ENCODE data around the gene PTP4A2. TPM values are rescaled to one million over a fixed set of nuclear protein-coding genes. Genes with fewer than 3 reads are reported as not detected.

PTP4A2 gene
- total and polyA plus RNA-seq, 2 of the 13 experiments (the other 11 are each of a cell fraction or from before 2014, with no cell fraction given) = 173 to 225 TPM

- no peak for TF ChIP-seq AKNA (CRISPR knock-in tag; IDR thresholded peaks at IDR 0.05; ENCODE audit: borderline replicate concordance)
- no peak for TF ChIP-seq BHLHE40 (IDR thresholded peaks at IDR 0.05; ENCODE audit: low read length)
- TF ChIP-seq U2AF2 (IDR thresholded peaks at IDR 0.05; ENCODE audit: low read depth, low read length) = no peak
- no peak for TF ChIP-seq ZSCAN20 (CRISPR knock-in tag; IDR thresholded peaks at IDR 0.05; ENCODE audit: borderline replicate concordance)
- peak; percentile 60; the same call in 1 of the 3 replicates for TF ChIP-seq MXI1 (IDR thresholded peaks at IDR 0.05; ENCODE audit: borderline replicate concordance, low read depth, low read length)
- no peak for TF ChIP-seq ZNF296 (CRISPR knock-in tag; conservative IDR thresholded peaks at IDR 0.05)
- no peak for TF ChIP-seq ZNF792 (CRISPR knock-in tag; IDR thresholded peaks at IDR 0.05)
- no peak for TF ChIP-seq ZNF256 (CRISPR knock-in tag; conservative IDR thresholded peaks at IDR 0.05)
- 0 out of 2 replicates have a peak, but pooled peaks have one; percentile 26 for TF ChIP-seq IRF2 (CRISPR knock-in tag; IDR thresholded peaks at IDR 0.05)
- TF ChIP-seq LRRFIP1 (CRISPR knock-in tag; conservative IDR thresholded peaks at IDR 0.05) = no peak
- peak; percentile 54; the same call in 1 of the 2 replicates for TF ChIP-seq ZBED4 (CRISPR knock-in tag; IDR thresholded peaks at IDR 0.05; ENCODE audit: borderline replicate concordance)
- 0 out of 2 replicates have a peak, but pooled peaks have one; percentile 26 for TF ChIP-seq RNF2 (conservative IDR thresholded peaks at IDR 0.05; ENCODE audit: low read depth)
- TF ChIP-seq SMARCC2 (IDR thresholded peaks at IDR 0.05) = no peak
- no peak for TF ChIP-seq PTBP1 (IDR thresholded peaks at IDR 0.05; ENCODE audit: low read depth, low read length, poor library complexity, severe bottlenecking)
- TF ChIP-seq SP5 (CRISPR knock-in tag; IDR thresholded peaks at IDR 0.05; ENCODE audit: borderline replicate concordance, low read depth) = no peak
- peak; percentile 44; the same call in 1 of the 2 replicates for TF ChIP-seq MXD3 (CRISPR knock-in tag; IDR thresholded peaks at IDR 0.05)
- TF ChIP-seq DNMT3B (CRISPR knock-in tag; conservative IDR thresholded peaks at IDR 0.05) = no peak; the same call in 1 of the 2 replicates
- TF ChIP-seq SOX6 (IDR thresholded peaks at IDR 0.05) = no peak
- no peak; the same call in 1 of the 2 replicates for TF ChIP-seq SOX6 (CRISPR knock-in tag; IDR thresholded peaks at IDR 0.05)
Measured at GRCh38 chr1:31954607-31955283, 16.6 kb upstream of the PTP4A2 start (continued).

Data from HepG2 (cell line).